ENCODE data around the gene GCK. TPM values are rescaled to one million over a fixed set of nuclear protein-coding genes. Genes with fewer than 3 reads are reported as not detected.
A peak's percentile ranks its signal among the peaks of the same experiment; 100 is the strongest.

GCK gene
- total RNA-seq, 1 donor from 2014 or later = 0.37 TPM

- H3K4me3 Mint-ChIP-seq (ENCODE audit: unreplicated experiment) = no peak overlapping the region
Observed at GRCh38 chr7:44114586-44115310, 74.5 kb downstream of the GCK start.

GRCh38 chr7:44113764-44114354, 75.4 kb downstream of the GCK start:
- Mint-ChIP-seq H3K36me3 (ENCODE audit: low read depth) (peaks cover 17% of the 10 kb centered on the region), H3K4me1 (ENCODE audit: low read depth) (peaks cover 9% of the 10 kb centered on the region), H3K27ac (ENCODE audit: unreplicated experiment) (no peak overlapping the region), H3K4me3 (ENCODE audit: unreplicated experiment) (no peak overlapping the region), H3K9me3 (ENCODE audit: low read depth) (no peaks in the 10 kb centered on the region), H3K27me3 (ENCODE audit: low read depth) (no peaks in the 10 kb centered on the region)
- TF ChIP-seq, protein P1, sequence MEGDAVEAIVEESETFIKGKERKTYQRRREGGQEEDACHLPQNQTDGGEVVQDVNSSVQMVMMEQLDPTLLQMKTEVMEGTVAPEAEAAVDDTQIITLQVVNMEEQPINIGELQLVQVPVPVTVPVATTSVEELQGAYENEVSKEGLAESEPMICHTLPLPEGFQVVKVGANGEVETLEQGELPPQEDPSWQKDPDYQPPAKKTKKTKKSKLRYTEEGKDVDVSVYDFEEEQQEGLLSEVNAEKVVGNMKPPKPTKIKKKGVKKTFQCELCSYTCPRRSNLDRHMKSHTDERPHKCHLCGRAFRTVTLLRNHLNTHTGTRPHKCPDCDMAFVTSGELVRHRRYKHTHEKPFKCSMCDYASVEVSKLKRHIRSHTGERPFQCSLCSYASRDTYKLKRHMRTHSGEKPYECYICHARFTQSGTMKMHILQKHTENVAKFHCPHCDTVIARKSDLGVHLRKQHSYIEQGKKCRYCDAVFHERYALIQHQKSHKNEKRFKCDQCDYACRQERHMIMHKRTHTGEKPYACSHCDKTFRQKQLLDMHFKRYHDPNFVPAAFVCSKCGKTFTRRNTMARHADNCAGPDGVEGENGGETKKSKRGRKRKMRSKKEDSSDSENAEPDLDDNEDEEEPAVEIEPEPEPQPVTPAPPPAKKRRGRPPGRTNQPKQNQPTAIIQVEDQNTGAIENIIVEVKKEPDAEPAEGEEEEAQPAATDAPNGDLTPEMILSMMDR (IDR thresholded peaks at IDR 0.05) = no peak
- no peak for DNase-seq (ENCODE audit: low spot score)

More at GRCh38 chr7:44114586-44115310, 74.5 kb downstream of the GCK start:
- H3K27ac Mint-ChIP-seq (ENCODE audit: unreplicated experiment) = peak overlapping the region; percentile 12
- H3K4me1 Mint-ChIP-seq (ENCODE audit: low read depth) = peaks cover 9% of the 10 kb centered on the region
- TF ChIP-seq, protein P1 (IDR thresholded peaks at IDR 0.05) = no peak
- H3K9me3 Mint-ChIP-seq (ENCODE audit: low read depth) = no peaks in the 10 kb centered on the region
- no peak for DNase-seq (ENCODE audit: low spot score)
- H3K36me3 Mint-ChIP-seq (ENCODE audit: low read depth) = peaks cover 18% of the 10 kb centered on the region
- H3K27me3 Mint-ChIP-seq (ENCODE audit: low read depth) = no peaks in the 10 kb centered on the region

DNA sequence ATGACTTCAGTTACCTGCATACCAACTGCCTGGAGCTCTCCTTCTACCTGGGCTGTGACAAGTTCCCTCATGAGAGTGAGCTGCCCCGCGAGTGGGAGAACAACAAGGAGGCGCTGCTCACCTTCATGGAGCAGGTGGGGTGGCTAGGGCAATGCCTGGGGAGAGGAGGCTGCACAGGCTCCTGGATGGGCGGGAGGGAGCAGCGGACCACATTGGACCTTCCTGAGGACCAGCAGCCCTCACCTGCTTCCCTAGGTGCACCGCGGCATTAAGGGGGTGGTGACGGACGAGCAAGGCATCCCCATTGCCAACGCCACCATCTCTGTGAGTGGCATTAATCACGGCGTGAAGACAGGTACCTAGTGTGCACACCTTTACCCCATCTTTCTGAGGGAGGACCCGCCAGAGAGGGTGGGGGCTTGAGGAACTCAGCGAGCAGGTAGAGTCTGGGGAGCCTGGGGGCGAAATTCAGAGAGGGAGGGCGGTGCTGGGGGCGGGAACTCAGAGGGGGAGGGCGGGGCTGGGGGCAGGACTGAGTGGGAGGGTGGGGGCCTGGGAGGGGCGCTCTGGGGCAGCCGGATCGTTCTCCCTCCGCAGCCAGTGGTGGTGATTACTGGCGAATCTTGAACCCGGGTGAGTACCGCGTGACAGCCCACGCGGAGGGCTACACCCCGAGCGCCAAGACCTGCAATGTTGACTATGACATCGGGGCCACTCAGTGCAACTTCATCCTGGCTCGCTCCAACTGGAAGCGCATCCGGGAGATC, 76.1 kb downstream of the GCK start:
- TF ChIP-seq, protein P1 (IDR thresholded peaks at IDR 0.05) = no peak
- Mint-ChIP-seq H3K9me3 (ENCODE audit: low read depth) (no peaks in the 10 kb centered on the region), H3K4me1 (ENCODE audit: low read depth) (peaks cover 11% of the 10 kb centered on the region), H3K36me3 (ENCODE audit: low read depth) (peaks cover 16% of the 10 kb centered on the region), H3K27me3 (ENCODE audit: low read depth) (no peaks in the 10 kb centered on the region), H3K4me3 (ENCODE audit: unreplicated experiment) (no peak overlapping the region), H3K27ac (ENCODE audit: unreplicated experiment) (no peak overlapping the region)
- no peak for DNase-seq (ENCODE audit: low spot score)

DNA sequence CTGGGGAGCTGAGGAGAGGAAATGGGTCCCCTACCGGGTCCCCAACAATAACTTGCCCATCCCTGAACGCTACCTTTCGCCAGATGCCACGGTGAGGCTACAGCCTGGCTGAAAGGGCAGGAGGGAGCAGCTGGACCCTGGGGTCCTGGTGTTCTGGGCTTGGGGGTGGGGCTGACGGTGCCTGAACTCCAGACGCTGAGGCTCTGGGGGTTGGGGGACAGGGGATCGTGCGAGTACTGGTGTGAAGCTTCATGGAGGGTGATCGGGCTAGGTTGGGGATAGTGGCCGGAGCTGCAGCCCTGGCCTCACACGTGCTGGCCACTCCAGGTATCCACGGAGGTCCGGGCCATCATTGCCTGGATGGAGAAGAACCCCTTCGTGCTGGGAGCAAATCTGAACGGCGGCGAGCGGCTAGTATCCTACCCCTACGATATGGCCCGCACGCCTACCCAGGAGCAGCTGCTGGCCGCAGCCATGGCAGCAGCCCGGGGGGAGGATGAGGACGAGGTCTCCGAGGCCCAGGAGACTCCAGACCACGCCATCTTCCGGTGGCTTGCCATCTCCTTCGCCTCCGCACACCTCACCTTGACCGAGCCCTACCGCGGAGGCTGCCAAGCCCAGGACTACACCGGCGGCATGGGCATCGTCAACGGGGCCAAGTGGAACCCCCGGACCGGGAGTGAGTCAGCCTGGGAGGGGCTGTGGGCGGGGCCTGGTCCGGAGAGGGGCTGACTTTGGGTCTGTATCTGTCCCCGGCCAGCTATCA, 76.8 kb downstream of the GCK start:
- H3K27me3 Mint-ChIP-seq (ENCODE audit: low read depth) = no peaks in the 10 kb centered on the region
- DNase-seq (ENCODE audit: low spot score) = no peak
- peaks cover 8% of the 10 kb centered on the region for H3K4me1 Mint-ChIP-seq (ENCODE audit: low read depth)
- TF ChIP-seq, protein P1 (IDR thresholded peaks at IDR 0.05) = no peak
- no peak overlapping the region for H3K27ac Mint-ChIP-seq (ENCODE audit: unreplicated experiment)
- peaks cover 14% of the 10 kb centered on the region for H3K36me3 Mint-ChIP-seq (ENCODE audit: low read depth)
- H3K4me3 Mint-ChIP-seq (ENCODE audit: unreplicated experiment) = no peak overlapping the region
- H3K9me3 Mint-ChIP-seq (ENCODE audit: low read depth) = no peaks in the 10 kb centered on the region

DNA sequence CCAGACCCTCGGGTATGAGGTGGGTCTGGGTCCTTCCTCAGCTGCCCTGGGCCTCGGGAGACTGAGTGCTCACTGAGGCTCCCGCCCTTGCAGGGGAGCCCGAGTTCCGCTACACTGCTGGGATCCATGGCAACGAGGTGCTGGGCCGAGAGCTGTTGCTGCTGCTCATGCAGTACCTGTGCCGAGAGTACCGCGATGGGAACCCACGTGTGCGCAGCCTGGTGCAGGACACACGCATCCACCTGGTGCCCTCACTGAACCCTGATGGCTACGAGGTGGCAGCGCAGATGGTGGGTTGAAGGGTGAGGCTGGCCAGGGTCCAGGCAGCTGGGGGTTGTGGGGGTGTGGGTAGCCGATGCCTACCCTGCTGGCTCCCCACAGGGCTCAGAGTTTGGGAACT, 77.5 kb downstream of the GCK start:
- no peak for DNase-seq (ENCODE audit: low spot score)
- Mint-ChIP-seq H3K9me3 (ENCODE audit: low read depth) (no peaks in the 10 kb centered on the region), H3K36me3 (ENCODE audit: low read depth) (peaks cover 15% of the 10 kb centered on the region), H3K4me1 (ENCODE audit: low read depth) (peaks cover 8% of the 10 kb centered on the region), H3K27ac (ENCODE audit: unreplicated experiment) (no peak overlapping the region), H3K4me3 (ENCODE audit: unreplicated experiment) (no peak overlapping the region), H3K27me3 (ENCODE audit: low read depth) (no peaks in the 10 kb centered on the region)
- TF ChIP-seq, protein P1 (IDR thresholded peaks at IDR 0.05) = no peak
